ENCODE measurements around the gene UXS1.

The UXS1 gene

GRCh38 chr2:106163948-106164545, 30.1 kb downstream of the UXS1 start:
- H3K4me3 ChIP-seq (ENCODE audit: insufficient read depth, low read depth, low read length), result no peak overlapping the region
- no peaks in the 10 kb centered on the region for H3K9me3 ChIP-seq (ENCODE audit: control insufficient read depth, low read length)
- H3K36me3 ChIP-seq (ENCODE audit: control insufficient read depth, insufficient read depth, low read length), result peaks cover 11% of the 10 kb centered on the region
- H3K27me3 ChIP-seq (ENCODE audit: control insufficient read depth, insufficient read depth, low read length, poor library complexity, severe bottlenecking), result no peaks in the 10 kb centered on the region
- peaks cover 30% of the 10 kb centered on the region for H3K4me1 ChIP-seq (ENCODE audit: control insufficient read depth, insufficient read depth, low read length)
- WGBS, 2 experiments, result 54 to 57% methylated on average over 5 to 6 of the region's 6 CpGs
- no peak overlapping the region for H3K27ac ChIP-seq (ENCODE audit: insufficient read depth, low read depth, low read length, poor library complexity, severe bottlenecking)

DNA sequence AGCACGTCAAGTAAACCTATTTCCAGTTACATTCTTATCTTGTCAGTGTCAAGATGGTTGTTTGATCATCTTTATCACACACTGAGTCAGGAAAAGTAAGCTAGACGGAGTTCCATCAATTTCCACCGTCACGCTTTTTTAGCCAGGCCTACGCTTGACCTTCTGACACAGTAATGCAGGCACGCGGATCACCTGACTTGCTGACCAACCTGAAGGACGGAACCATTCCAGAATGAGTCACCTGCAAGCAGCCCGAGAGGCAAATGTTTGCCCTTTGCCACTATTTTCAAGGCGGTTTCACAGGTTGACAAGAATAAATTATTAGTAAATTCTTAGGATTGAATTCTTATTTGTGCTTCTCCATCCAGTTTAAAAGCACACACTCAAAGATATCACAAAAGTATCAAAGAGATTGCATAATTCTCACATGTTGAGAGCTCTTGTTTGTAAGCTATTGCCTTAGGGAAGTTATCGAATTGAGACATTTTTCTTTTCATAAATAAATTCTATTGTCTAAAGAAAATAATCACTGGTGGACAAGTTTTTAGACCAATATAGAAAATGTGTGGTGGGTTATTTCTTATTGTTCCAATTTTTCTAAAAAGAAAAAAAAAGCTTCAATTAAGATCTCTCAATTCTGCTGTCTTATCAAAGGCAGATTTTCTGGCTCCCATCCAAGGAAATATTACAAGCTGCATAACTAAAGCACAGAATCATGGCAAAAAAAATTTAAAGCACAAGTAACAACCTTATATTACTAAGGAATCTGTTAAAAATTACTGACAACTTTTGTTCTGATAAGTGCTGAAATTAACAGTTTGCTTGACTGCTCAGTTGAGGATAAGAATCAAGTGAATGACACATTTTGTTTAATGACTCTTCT, 31.9 kb downstream of the UXS1 start:
- Histone ChIP-seq H3K4me3 (ENCODE audit: insufficient read depth, low read depth, low read length) (no peak overlapping the region), H3K27ac (ENCODE audit: insufficient read depth, low read depth, low read length, poor library complexity, severe bottlenecking) (no peak overlapping the region), H3K27me3 (ENCODE audit: control insufficient read depth, insufficient read depth, low read length, poor library complexity, severe bottlenecking) (no peaks in the 10 kb centered on the region), H3K36me3 (ENCODE audit: control insufficient read depth, insufficient read depth, low read length) (peaks cover 17% of the 10 kb centered on the region), H3K9me3 (ENCODE audit: control insufficient read depth, low read length) (no peaks in the 10 kb centered on the region), H3K4me1 (ENCODE audit: control insufficient read depth, insufficient read depth, low read length) (peaks cover 30% of the 10 kb centered on the region)
- 94 to 96% methylated on average over 10 of the region's 11 CpGs for WGBS, 2 experiments

DNA sequence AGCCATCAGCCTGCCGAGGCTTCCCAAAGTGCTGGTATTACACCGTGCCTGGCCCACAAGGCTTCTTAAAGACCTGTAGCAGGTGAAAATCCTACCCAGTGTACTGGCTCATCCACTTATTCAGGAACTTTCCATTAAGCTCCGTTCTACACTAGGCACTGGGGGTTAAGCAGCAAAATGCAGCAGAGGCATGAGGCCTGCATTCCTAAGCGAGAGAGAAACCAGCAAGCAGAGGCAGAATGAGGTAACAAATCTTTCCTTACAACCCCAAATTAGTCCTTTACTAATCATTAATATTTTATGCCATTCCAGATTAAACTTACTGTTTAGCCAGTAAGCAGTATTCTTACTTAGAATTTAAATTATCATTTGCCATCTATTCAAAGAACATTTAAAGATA, 32.8 kb downstream of the UXS1 start:
- Histone ChIP-seq H3K4me1 (ENCODE audit: control insufficient read depth, insufficient read depth, low read length) (peaks cover 24% of the 10 kb centered on the region), H3K27ac (ENCODE audit: insufficient read depth, low read depth, low read length, poor library complexity, severe bottlenecking) (no peak overlapping the region), H3K27me3 (ENCODE audit: control insufficient read depth, insufficient read depth, low read length, poor library complexity, severe bottlenecking) (no peaks in the 10 kb centered on the region), H3K36me3 (ENCODE audit: control insufficient read depth, insufficient read depth, low read length) (peaks cover 20% of the 10 kb centered on the region), H3K9me3 (ENCODE audit: control insufficient read depth, low read length) (peaks cover under 1% of the 10 kb centered on the region), H3K4me3 (ENCODE audit: insufficient read depth, low read depth, low read length) (no peak overlapping the region)
- 90 to 94% methylated on average over 4 of the region's 4 CpGs for WGBS, 2 experiments

GRCh38 chr2:106160786-106161261, 33.3 kb downstream of the UXS1 start:
- H3K4me1 ChIP-seq (ENCODE audit: control insufficient read depth, insufficient read depth, low read length), result peaks cover 19% of the 10 kb centered on the region
- WGBS, 2 experiments, result 89 to 90% methylated on average over 6 of the region's 6 CpGs
- H3K36me3 ChIP-seq (ENCODE audit: control insufficient read depth, insufficient read depth, low read length), result peaks cover 20% of the 10 kb centered on the region
- peaks cover 2% of the 10 kb centered on the region for H3K9me3 ChIP-seq (ENCODE audit: control insufficient read depth, low read length)
- H3K27ac ChIP-seq (ENCODE audit: insufficient read depth, low read depth, low read length, poor library complexity, severe bottlenecking), result no peak overlapping the region
- H3K27me3 ChIP-seq (ENCODE audit: control insufficient read depth, insufficient read depth, low read length, poor library complexity, severe bottlenecking), result no peaks in the 10 kb centered on the region
- H3K4me3 ChIP-seq (ENCODE audit: insufficient read depth, low read depth, low read length), result no peak overlapping the region

- peaks cover 20% of the 10 kb centered on the region for H3K36me3 ChIP-seq (ENCODE audit: control insufficient read depth, insufficient read depth, low read length)
- no peak overlapping the region for H3K4me3 ChIP-seq (ENCODE audit: insufficient read depth, low read depth, low read length)
- peaks cover 2% of the 10 kb centered on the region for H3K9me3 ChIP-seq (ENCODE audit: control insufficient read depth, low read length)
- H3K27ac ChIP-seq (ENCODE audit: insufficient read depth, low read depth, low read length, poor library complexity, severe bottlenecking), result no peak overlapping the region
- H3K27me3 ChIP-seq (ENCODE audit: control insufficient read depth, insufficient read depth, low read length, poor library complexity, severe bottlenecking), result no peaks in the 10 kb centered on the region
- peaks cover 12% of the 10 kb centered on the region for H3K4me1 ChIP-seq (ENCODE audit: control insufficient read depth, insufficient read depth, low read length)
- 94% methylated on average over 31 of the region's 31 CpGs for WGBS, 2 experiments
These were observed 34.0 kb downstream of the UXS1 start for GRCh38 chr2:106159866-106160785.

- Histone ChIP-seq H3K4me1 (ENCODE audit: control insufficient read depth, insufficient read depth, low read length) (peaks cover 1% of the 10 kb centered on the region), H3K4me3 (ENCODE audit: insufficient read depth, low read depth, low read length) (no peak overlapping the region), H3K27ac (ENCODE audit: insufficient read depth, low read depth, low read length, poor library complexity, severe bottlenecking) (no peak overlapping the region), H3K27me3 (ENCODE audit: control insufficient read depth, insufficient read depth, low read length, poor library complexity, severe bottlenecking) (no peaks in the 10 kb centered on the region), H3K9me3 (ENCODE audit: control insufficient read depth, low read length) (peaks cover 2% of the 10 kb centered on the region), H3K36me3 (ENCODE audit: control insufficient read depth, insufficient read depth, low read length) (peaks cover 28% of the 10 kb centered on the region)
- 88 to 91% methylated on average over 10 of the region's 10 CpGs for WGBS, 2 experiments
These were observed 35.2 kb downstream of the UXS1 start for GRCh38 chr2:106158871-106159270.

DNA sequence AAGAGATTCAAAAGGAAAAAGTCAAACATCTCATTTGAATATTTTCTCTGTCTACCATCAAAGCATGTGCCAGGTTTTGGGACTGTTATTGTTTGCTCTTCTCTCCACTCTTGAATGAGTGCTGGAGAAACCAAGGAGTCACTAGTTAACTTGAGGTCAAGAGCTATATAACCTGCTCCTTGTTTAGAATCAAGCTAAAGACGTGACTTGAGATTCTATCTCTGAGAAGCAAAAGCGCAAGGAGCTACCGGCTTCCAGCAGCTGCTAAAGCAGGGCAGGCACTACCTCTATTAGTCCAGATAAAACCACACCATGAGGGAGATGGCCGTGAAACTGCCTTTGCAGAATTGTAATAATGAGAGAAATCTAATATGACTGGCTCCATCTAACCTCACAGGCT, 36.0 kb downstream of the UXS1 start:
- Histone ChIP-seq H3K4me1 (ENCODE audit: control insufficient read depth, insufficient read depth, low read length) (no peaks in the 10 kb centered on the region), H3K27ac (ENCODE audit: insufficient read depth, low read depth, low read length, poor library complexity, severe bottlenecking) (no peak overlapping the region), H3K27me3 (ENCODE audit: control insufficient read depth, insufficient read depth, low read length, poor library complexity, severe bottlenecking) (no peaks in the 10 kb centered on the region), H3K36me3 (ENCODE audit: control insufficient read depth, insufficient read depth, low read length) (peaks cover 32% of the 10 kb centered on the region), H3K4me3 (ENCODE audit: insufficient read depth, low read depth, low read length) (no peak overlapping the region), H3K9me3 (ENCODE audit: control insufficient read depth, low read length) (peaks cover 2% of the 10 kb centered on the region)
- 95% methylated on average over 4 of the region's 4 CpGs for WGBS, 2 experiments

DNA sequence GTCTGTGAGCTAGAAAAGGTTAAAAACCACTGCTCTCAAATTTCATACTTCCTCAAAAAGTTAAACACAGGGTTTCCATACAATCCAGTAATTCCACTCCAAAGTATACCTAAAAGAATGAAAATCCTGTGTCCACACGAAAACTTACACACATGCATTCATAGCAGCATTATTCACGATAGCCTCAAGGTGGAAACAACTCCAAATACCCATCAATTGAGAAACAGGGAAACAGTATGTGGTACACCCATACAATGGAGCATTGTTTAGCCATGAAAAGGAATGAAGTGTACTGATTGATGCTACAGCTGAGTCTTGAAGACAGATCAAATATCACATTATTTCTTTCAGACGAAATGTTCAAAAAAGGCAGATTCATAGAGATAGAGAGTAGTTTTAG, 36.7 kb downstream of the UXS1 start:
- WGBS, 2 experiments, result 84 to 91% methylated on average over 3 of the region's 3 CpGs
- H3K36me3 ChIP-seq (ENCODE audit: control insufficient read depth, insufficient read depth, low read length), result peaks cover 32% of the 10 kb centered on the region
- no peaks in the 10 kb centered on the region for H3K4me1 ChIP-seq (ENCODE audit: control insufficient read depth, insufficient read depth, low read length)

GRCh38 chr2:106156305-106157296, 37.5 kb downstream of the UXS1 start:
- no peak overlapping the region for H3K27ac ChIP-seq (ENCODE audit: insufficient read depth, low read depth, low read length, poor library complexity, severe bottlenecking)
- WGBS, 2 experiments, result 89 to 96% methylated on average over 4 to 8 of the region's 10 CpGs
- H3K36me3 ChIP-seq (ENCODE audit: control insufficient read depth, insufficient read depth, low read length), result peaks cover 32% of the 10 kb centered on the region

More for the DNA sequence above, 36.7 kb downstream of the UXS1 start:
- peaks cover 2% of the 10 kb centered on the region for H3K9me3 ChIP-seq (ENCODE audit: control insufficient read depth, low read length)
- H3K27ac ChIP-seq (ENCODE audit: insufficient read depth, low read depth, low read length, poor library complexity, severe bottlenecking), result no peak overlapping the region
- no peaks in the 10 kb centered on the region for H3K27me3 ChIP-seq (ENCODE audit: control insufficient read depth, insufficient read depth, low read length, poor library complexity, severe bottlenecking)
- H3K4me3 ChIP-seq (ENCODE audit: insufficient read depth, low read depth, low read length), result no peak overlapping the region

More at GRCh38 chr2:106156305-106157296, 37.5 kb downstream of the UXS1 start:
- Histone ChIP-seq H3K4me1 (ENCODE audit: control insufficient read depth, insufficient read depth, low read length) (no peaks in the 10 kb centered on the region), H3K27me3 (ENCODE audit: control insufficient read depth, insufficient read depth, low read length, poor library complexity, severe bottlenecking) (no peaks in the 10 kb centered on the region), H3K4me3 (ENCODE audit: insufficient read depth, low read depth, low read length) (no peak overlapping the region), H3K9me3 (ENCODE audit: control insufficient read depth, low read length) (peaks cover 2% of the 10 kb centered on the region)
